Duodenal mucosa (tissue), 2 donors: ENCODE results near the gene MSANTD3.
"Not testable (repeated sequence)": the region's sequence is repeated elsewhere in the genome, so short reads cannot be mapped to it uniquely, and the experiment has no call there.

Experiments used
- H3K27ac ChIP-seq: one replicate; pipeline ENCODE4 v1.7.0; 2013; ENCODE audit warnings: low read depth, low read length
- H3K27me3 ChIP-seq, 2 donors: one replicate each; pipeline ENCODE4 v1.7.0; 2013; ENCODE audit warnings: low read length in 2 of 2, control low read depth in 1 of 2; ENCODE audit not compliant: insufficient read depth in 2 of 2, control insufficient read depth in 1 of 2
- H3K36me3 ChIP-seq, 2 donors: one replicate each; pipeline ENCODE4 v1.7.0; 2013; ENCODE audit warnings: low read length in 2 of 2, control low read depth in 1 of 2; ENCODE audit not compliant: insufficient read depth in 2 of 2, control insufficient read depth in 1 of 2
- H3K4me1 ChIP-seq, 2 donors: one replicate each; pipeline ENCODE4 v1.7.0; 2013; ENCODE audit warnings: low read length in 2 of 2, control low read depth in 1 of 2; ENCODE audit not compliant: insufficient read depth in 2 of 2, control insufficient read depth in 1 of 2
- H3K4me3 ChIP-seq, 2 donors: one replicate each; pipeline ENCODE4 v1.7.0; 2013; ENCODE audit warnings: low read length in 2 of 2, low read depth in 1 of 2
- H3K9ac ChIP-seq, 2 donors: one replicate each; pipeline ENCODE4 v1.7.0; 2013; ENCODE audit warnings: low read length in 2 of 2, low read depth in 1 of 2
- H3K9me3 ChIP-seq, 2 donors: one replicate each; pipeline ENCODE4 v1.7.0; 2013; ENCODE audit warnings: low read length in 2 of 2, control low read depth in 1 of 2; ENCODE audit not compliant: control insufficient read depth in 1 of 2

Gene MSANTD3

DNA sequence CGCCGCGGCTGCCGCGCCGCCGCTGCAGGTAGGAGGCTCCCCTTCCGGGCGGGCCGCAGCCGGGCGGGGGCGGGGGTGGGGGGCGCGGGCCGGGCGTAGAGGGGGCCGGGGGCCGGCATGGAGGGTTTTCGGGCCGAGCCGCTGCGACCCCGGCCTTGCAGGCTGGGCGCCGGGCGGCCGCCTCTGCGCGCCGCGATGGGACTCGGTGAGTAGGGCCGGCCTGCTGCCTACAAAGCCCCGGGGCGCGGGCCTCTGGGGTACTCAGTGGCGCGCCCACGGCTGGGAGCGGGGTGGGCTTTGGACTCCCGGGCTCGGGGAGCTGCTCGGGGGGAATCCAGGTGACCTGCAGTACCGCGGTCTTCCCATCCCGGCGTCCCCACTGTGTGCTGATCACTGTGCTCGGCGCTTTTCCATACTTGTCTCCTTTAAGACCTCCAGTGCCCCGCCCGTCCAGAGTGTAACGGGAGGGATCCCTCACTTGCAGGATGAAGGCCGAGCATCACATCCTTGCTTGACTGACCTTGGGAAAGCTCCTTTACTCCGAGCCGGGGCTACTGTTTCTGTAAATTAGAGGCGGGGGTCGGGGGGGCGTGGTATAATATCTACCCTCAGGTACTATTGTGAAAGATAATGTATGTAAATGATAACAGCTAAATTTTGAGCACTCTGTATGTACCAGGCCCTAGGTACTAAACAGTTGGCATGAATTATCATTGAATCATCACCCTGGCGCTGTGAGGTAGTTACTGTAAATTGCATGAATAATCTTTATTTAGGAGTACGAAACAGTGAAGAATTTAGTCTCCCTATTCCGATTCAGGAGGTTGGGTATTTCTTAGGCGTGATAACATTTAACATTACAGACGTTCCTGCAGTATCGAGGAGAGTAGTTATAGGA is 672 bp downstream of the MSANTD3 start:
- Histone ChIP-seq H3K9me3 (no peaks in the 10 kb centered on the region), H3K4me3 (peak overlapping the region; percentile 71 to 84), H3K36me3 (no peaks in the 10 kb centered on the region), H3K9ac (peak overlapping the region; percentile 48 to 65), H3K27me3 (no peaks in the 10 kb centered on the region), H3K4me1 (peaks cover 11 to 16% of the 10 kb centered on the region in 2 donors), H3K27ac (peak overlapping the region; percentile 73)

DNA sequence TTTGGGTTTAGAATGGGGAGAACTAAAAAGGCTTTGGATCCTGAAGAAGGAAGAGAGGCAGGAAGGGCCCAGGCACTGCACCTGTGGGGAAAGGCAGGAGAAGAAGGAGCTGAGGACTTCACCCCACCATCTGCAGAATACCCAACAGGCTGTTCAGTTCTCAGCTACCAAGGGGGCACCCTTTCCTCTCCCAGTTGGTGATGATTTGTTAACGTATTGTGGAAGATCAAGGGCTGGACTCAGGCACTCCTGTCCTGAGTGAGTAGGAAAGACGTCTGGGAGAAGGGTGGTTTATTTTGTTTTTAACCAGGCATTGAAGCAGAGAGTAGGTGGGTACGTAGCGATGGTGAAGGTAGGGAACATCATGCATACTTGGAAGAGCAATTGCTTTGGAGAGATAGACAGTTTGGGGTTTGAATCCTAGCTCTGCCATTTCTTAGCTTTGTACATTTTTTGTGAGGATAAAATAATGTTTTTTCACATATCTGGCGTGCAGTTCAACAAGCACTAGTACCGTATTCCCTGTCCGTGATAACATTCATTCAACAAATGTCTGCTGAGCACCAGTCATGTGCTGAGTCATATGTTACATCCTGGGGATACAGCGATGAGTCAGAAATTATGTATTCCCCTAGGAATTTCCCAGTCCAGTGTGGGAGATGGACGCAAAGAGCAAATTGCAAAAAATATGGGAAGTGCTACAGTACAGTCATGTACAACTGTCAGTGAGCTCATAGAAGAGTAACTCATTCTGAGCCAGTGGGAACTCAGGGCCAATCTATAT is 2.1 kb downstream of the MSANTD3 start:
- no peaks in the 10 kb centered on the region for H3K9me3 ChIP-seq
- H3K9ac ChIP-seq = no peak overlapping the region
- no peaks in the 10 kb centered on the region for H3K27me3 ChIP-seq
- peaks cover 11 to 16% of the 10 kb centered on the region in 2 donors for H3K4me1 ChIP-seq
- H3K36me3 ChIP-seq = no peaks in the 10 kb centered on the region
- peak overlapping the region; percentile 12 for H3K27ac ChIP-seq
- H3K4me3 ChIP-seq = no peak overlapping the region

GRCh38 chr9:100430286-100430940 is 3.5 kb downstream of the MSANTD3 start:
- H3K4me1 ChIP-seq = peaks cover 11 to 16% of the 10 kb centered on the region in 2 donors
- H3K27me3 ChIP-seq = no peaks in the 10 kb centered on the region
- H3K27ac ChIP-seq = no peak overlapping the region
- no peaks in the 10 kb centered on the region for H3K36me3 ChIP-seq
- H3K9ac ChIP-seq = no peak overlapping the region
- no peak overlapping the region for H3K4me3 ChIP-seq
- H3K9me3 ChIP-seq = no peaks in the 10 kb centered on the region

DNA sequence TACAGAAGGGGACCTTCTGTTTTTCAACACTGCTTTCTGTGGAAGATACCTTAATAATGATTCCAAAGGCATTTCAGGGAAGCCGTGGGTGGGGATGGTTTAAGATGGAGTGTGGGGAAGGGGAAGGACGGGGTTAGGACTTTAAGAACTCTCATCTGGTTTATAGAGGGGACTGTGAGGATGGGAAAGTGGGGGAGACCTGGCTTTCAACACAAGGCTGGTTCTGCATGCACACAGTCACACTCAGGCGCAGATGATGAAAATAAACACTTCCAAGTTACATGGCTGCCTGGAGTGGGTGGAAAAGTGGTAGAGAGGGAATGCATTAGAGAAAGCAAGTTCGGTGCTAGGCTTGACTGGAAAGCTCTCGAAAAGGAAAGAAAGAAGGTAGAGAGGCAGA is 4.9 kb downstream of the MSANTD3 start:
- Histone ChIP-seq H3K4me1 (peaks cover 7 to 16% of the 10 kb centered on the region in 2 donors), H3K9me3 (no peaks in the 10 kb centered on the region), H3K27ac (no peak overlapping the region), H3K36me3 (no peaks in the 10 kb centered on the region), H3K9ac (no peak overlapping the region), H3K27me3 (no peaks in the 10 kb centered on the region), H3K4me3 (no peak overlapping the region)

GRCh38 chr9:100432736-100433135 is 5.8 kb downstream of the MSANTD3 start:
- H3K4me3 ChIP-seq = no peak overlapping the region

DNA sequence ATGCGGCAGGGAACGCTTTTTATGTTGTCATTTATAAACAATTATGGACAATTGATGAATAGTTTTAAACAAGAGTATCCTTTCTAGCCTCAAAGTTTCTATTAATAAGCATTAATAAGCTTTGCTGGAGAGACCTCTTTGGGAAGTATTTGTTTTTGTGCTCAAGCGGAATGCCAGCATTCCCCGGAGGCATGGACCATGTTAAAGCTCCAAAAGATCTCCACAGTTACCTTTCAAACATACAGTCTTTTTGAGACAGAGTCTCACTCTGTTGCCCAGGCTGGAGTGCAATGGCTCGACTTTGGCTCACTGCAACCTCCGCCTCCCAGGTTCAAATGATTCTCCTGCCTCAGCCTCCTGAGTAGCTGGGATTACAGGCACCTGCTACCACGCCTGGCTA is 9.6 kb downstream of the MSANTD3 start:
- Histone ChIP-seq H3K36me3 (no peaks in the 10 kb centered on the region), H3K27me3 (no peaks in the 10 kb centered on the region), H3K9me3 (no peaks in the 10 kb centered on the region), H3K9ac (no peak overlapping the region), H3K4me3 (no peak overlapping the region), H3K4me1 (no peaks in the 10 kb centered on the region), H3K27ac (no peak overlapping the region)

More at GRCh38 chr9:100432736-100433135, 5.8 kb downstream of the MSANTD3 start:
- Histone ChIP-seq H3K36me3 (no peaks in the 10 kb centered on the region), H3K4me1 (peaks cover 6 to 14% of the 10 kb centered on the region in 2 donors), H3K27me3 (no peaks in the 10 kb centered on the region), H3K9ac (no peak overlapping the region), H3K27ac (no peak overlapping the region), H3K9me3 (no peaks in the 10 kb centered on the region)

- no peak overlapping the region for H3K27ac ChIP-seq
- no peaks in the 10 kb centered on the region for H3K27me3 ChIP-seq
- H3K4me1 ChIP-seq = no peaks in the 10 kb centered on the region
- H3K9me3 ChIP-seq = no peaks in the 10 kb centered on the region
- H3K4me3 ChIP-seq = no peak overlapping the region
- no peaks in the 10 kb centered on the region for H3K36me3 ChIP-seq
- H3K9ac ChIP-seq = no peak overlapping the region
These were observed 11.2 kb downstream of the MSANTD3 start for GRCh38 chr9:100437860-100438805.

GRCh38 chr9:100440071-100440470 is 13.1 kb downstream of the MSANTD3 start:
- Histone ChIP-seq H3K4me1 (no peaks in the 10 kb centered on the region), H3K36me3 (no peaks in the 10 kb centered on the region), H3K27me3 (no peaks in the 10 kb centered on the region), H3K27ac (no peak overlapping the region), H3K9me3 (no peaks in the 10 kb centered on the region), H3K9ac (no peak overlapping the region), H3K4me3 (no peak overlapping the region)

DNA sequence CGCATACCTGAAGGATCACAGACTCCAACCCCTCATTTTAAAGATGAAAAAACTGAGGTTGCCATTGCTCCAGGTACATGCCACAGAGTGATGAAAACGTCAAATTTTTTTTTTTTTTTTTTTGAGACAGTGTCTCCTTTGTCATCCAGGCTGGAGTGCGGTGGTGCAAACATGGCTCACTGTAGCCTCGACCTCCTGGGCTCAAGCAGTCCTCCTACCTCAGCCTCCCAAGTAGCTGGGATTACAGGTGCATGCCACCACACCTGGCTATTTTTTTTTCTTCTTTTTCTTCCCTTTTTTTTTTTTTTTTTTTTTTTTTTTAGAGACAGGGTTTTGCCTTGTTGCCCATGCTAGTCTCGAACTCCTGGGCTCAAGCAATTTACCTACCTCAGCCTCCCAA is 13.5 kb downstream of the MSANTD3 start:
- not testable (repeated sequence) for H3K4me1 ChIP-seq, H3K27ac ChIP-seq, H3K36me3 ChIP-seq, H3K4me3 ChIP-seq, H3K9me3 ChIP-seq, H3K9ac ChIP-seq, H3K27me3 ChIP-seq
